Central memory CD8-positive, alpha-beta T cell (primary cell): ENCODE data around the gene BMP3.
A peak's percentile ranks its signal among the peaks of the same experiment; 100 is the strongest.

Source experiments
- ATAC-seq: fragments of 150-1000 bp; cut with Tn5 transposase; replicated peaks from 2 replicates; pipeline ENCODE4 v1.10.0; 2022; ENCODE audit warnings: mild to moderate bottlenecking, moderate FRiP score, moderate number of reproducible peaks; ENCODE audit not compliant: poor library complexity, severe bottlenecking; ENCODE audit errors: extremely low read depth
- DNase-seq, 2 donors: peaks; one replicate each; pipeline ENCODE4 v3.0.0; 2021; ENCODE audit warnings: low spot score in 2 of 2
- H3K27ac Mint-ChIP-seq: one replicate; pipeline ENCODE4 v1.8.0; 2022; ENCODE audit warnings: low read depth, mild to moderate bottlenecking, moderate library complexity, mixed read lengths
- H3K27me3 Mint-ChIP-seq: one replicate; pipeline ENCODE4 v1.8.0; 2022; ENCODE audit warnings: mixed read lengths
- H3K36me3 Mint-ChIP-seq: one replicate; pipeline ENCODE4 v1.8.0; 2022; ENCODE audit warnings: mild to moderate bottlenecking, moderate library complexity, mixed read lengths; ENCODE audit not compliant: insufficient read depth
- H3K4me1 Mint-ChIP-seq: one replicate; pipeline ENCODE4 v1.8.0; 2022; ENCODE audit warnings: mixed read lengths
- H3K4me3 Mint-ChIP-seq: one replicate; pipeline ENCODE4 v1.8.0; 2022; ENCODE audit warnings: mild to moderate bottlenecking, moderate library complexity, mixed read lengths
- H3K9me3 Mint-ChIP-seq: one replicate; pipeline ENCODE4 v1.8.0; 2022; ENCODE audit warnings: mixed read lengths

The BMP3 gene

DNA sequence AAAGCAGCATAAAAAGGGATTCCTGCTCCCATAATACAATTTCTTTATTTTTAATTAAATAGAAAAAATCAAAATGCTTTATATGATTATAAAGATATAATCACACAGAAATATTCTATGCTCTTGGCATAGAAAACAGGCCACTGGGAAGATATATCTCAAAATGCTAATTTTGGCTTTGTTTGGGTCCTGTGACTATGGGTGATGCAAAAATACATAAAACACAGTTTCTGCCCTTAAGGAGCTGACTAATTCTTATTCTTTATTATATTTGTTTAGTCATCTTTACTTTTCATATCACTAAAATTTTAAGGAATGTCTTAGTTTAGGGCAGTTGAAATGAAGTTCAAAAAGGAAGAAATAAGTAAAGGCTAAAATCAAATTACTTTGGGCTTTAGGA is 7.0 kb upstream of the BMP3 start:
- no peak overlapping the region for H3K27ac Mint-ChIP-seq
- ATAC-seq (no peak), DNase-seq (no peak)
- H3K9me3 Mint-ChIP-seq: no peaks in the 10 kb centered on the region
- H3K27me3 Mint-ChIP-seq: peaks cover 52% of the 10 kb centered on the region
- no peak overlapping the region for H3K4me3 Mint-ChIP-seq
- no peaks in the 10 kb centered on the region for H3K4me1 Mint-ChIP-seq
- no peaks in the 10 kb centered on the region for H3K36me3 Mint-ChIP-seq

- Mint-ChIP-seq H3K9me3 (no peaks in the 10 kb centered on the region), H3K27ac (no peak overlapping the region), H3K27me3 (peaks cover 80% of the 10 kb centered on the region), H3K4me1 (peaks cover 16% of the 10 kb centered on the region), H3K4me3 (peak overlapping the region; percentile 70), H3K36me3 (no peaks in the 10 kb centered on the region)
- ATAC-seq (no peak), DNase-seq (no peak)
These were observed 678 bp downstream of the BMP3 start for GRCh38 chr4:81030981-81031791.

DNA sequence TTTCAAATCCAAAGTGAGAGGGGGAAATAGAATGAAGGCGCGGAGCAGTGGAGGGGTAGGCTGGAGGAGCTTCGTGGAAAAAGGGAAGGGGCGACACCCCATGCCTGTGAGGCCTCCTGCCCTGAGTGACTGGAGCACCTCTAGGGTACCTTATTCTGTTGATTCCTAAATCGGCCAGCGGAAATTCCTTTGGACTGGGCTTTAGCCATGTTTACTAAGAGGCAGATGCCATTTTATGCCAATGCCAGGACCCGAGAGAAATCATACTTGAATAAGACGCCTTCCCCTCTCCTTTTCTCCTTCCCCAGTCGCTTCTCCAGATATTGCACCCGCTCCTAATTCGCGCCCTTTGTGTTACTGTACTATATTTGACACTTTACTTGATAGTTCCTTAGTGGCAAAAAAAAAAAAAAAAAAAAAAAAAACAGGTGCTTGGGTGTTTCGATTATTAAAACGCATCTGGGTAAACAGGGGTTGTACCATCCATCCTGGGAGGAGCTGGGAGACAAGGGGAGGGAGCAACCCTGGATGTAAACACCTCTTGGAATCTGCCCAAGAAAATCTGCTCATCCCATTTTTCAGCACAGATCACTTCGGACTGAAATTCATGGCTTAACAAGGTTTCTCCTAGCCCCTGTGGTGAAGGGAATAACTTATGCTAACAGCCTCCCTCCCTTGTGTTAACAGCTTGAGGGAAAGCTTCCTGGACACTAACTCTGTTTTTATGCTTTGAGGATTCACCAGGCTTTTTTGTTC is 1.5 kb downstream of the BMP3 start:
- no peak overlapping the region for H3K27ac Mint-ChIP-seq
- H3K27me3 Mint-ChIP-seq: peaks cover 72% of the 10 kb centered on the region
- H3K9me3 Mint-ChIP-seq: no peaks in the 10 kb centered on the region
- no peak for DNase-seq
- peak overlapping the region; percentile 43 for H3K4me3 Mint-ChIP-seq
- peaks cover 16% of the 10 kb centered on the region for H3K4me1 Mint-ChIP-seq
- H3K36me3 Mint-ChIP-seq: no peaks in the 10 kb centered on the region
- ATAC-seq: no peak

- DNase-seq (no peak), ATAC-seq (no peak)
- Mint-ChIP-seq H3K4me1 (peaks cover 16% of the 10 kb centered on the region), H3K27ac (no peak overlapping the region), H3K4me3 (no peak overlapping the region), H3K36me3 (no peaks in the 10 kb centered on the region), H3K27me3 (peaks cover 64% of the 10 kb centered on the region), H3K9me3 (no peaks in the 10 kb centered on the region)
These were observed 2.5 kb downstream of the BMP3 start for GRCh38 chr4:81032771-81033684.

- ATAC-seq: no peak
These were observed 8.3 kb downstream of the BMP3 start for GRCh38 chr4:81038636-81039350.

GRCh38 chr4:81039351-81039972 is 9.0 kb downstream of the BMP3 start:
- Mint-ChIP-seq H3K9me3 (no peaks in the 10 kb centered on the region), H3K4me3 (no peak overlapping the region), H3K4me1 (no peaks in the 10 kb centered on the region), H3K27me3 (peaks cover 35% of the 10 kb centered on the region), H3K27ac (no peak overlapping the region), H3K36me3 (no peaks in the 10 kb centered on the region)
- ATAC-seq (no peak), DNase-seq (no peak)

More at GRCh38 chr4:81038636-81039350, 8.3 kb downstream of the BMP3 start:
- H3K27ac Mint-ChIP-seq: no peak overlapping the region
- no peaks in the 10 kb centered on the region for H3K36me3 Mint-ChIP-seq
- H3K4me1 Mint-ChIP-seq: no peaks in the 10 kb centered on the region
- no peak for DNase-seq
- no peaks in the 10 kb centered on the region for H3K9me3 Mint-ChIP-seq
- no peak overlapping the region for H3K4me3 Mint-ChIP-seq
- peaks cover 35% of the 10 kb centered on the region for H3K27me3 Mint-ChIP-seq

DNA sequence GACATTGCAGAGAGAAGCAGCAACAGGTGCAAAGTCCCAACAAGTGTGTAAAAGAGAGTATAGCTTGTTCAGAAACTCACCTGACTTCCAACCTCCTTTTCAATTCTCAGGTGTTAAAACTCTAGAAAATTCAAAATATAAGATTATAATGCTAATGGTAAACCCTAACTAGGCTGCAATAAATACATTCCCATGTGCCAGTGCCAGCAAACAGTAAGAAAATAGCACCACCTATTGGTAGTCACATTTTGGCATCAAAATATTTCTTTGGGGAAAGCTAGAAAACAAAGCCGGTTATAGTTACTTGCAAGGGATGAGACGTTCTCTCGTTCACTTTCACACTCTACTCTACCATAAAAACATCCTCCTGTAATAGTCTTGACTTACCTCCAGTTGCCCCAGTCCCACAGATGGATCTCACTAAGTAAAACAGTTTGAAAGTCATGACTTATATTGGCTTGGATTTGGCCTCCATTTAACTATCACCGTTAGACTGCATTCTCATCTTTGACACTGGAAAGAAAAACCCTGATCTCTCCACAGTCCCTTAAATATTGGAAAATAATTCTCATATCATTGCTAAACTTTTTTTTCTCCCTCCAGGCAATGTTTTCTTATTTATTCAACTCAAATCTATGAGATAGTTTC is 9.6 kb downstream of the BMP3 start:
- H3K27me3 Mint-ChIP-seq: peaks cover 41% of the 10 kb centered on the region
- no peak overlapping the region for H3K27ac Mint-ChIP-seq
- ATAC-seq: no peak
- no peaks in the 10 kb centered on the region for H3K9me3 Mint-ChIP-seq
- no peaks in the 10 kb centered on the region for H3K4me1 Mint-ChIP-seq
- DNase-seq: no peak
- H3K4me3 Mint-ChIP-seq: no peak overlapping the region
- no peaks in the 10 kb centered on the region for H3K36me3 Mint-ChIP-seq

GRCh38 chr4:81042578-81043365 is 12.3 kb downstream of the BMP3 start:
- DNase-seq (no peak), ATAC-seq (no peak)
- no peaks in the 10 kb centered on the region for H3K4me1 Mint-ChIP-seq
- H3K27me3 Mint-ChIP-seq: peaks cover 55% of the 10 kb centered on the region
- H3K4me3 Mint-ChIP-seq: no peak overlapping the region
- no peaks in the 10 kb centered on the region for H3K36me3 Mint-ChIP-seq
- no peak overlapping the region for H3K27ac Mint-ChIP-seq
- no peaks in the 10 kb centered on the region for H3K9me3 Mint-ChIP-seq

DNA sequence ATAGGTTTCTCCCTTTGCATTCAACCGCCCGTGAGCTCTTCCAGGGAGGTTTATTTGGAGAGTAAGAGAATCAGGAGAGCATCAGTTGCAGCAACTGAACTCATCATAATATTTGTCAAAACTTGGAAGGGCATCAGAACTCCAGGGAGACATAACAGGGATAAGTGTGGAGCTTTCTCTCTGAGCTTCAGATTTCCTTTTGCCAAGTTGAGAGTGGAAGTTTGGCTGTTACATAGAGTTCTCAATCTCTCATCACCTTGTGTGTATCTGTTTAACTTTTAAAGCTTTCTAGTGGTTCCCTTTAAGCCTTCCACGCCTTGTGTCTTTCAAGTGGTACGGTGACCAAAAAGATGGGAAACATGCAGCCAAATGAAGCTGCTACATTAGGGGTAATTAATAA is 18.8 kb downstream of the BMP3 start:
- peaks cover 33% of the 10 kb centered on the region for H3K27me3 Mint-ChIP-seq
- ATAC-seq (no peak), DNase-seq (no peak)
- H3K4me1 Mint-ChIP-seq: no peaks in the 10 kb centered on the region
- no peaks in the 10 kb centered on the region for H3K9me3 Mint-ChIP-seq
- no peaks in the 10 kb centered on the region for H3K36me3 Mint-ChIP-seq
- H3K4me3 Mint-ChIP-seq: no peak overlapping the region
- no peak overlapping the region for H3K27ac Mint-ChIP-seq

DNA sequence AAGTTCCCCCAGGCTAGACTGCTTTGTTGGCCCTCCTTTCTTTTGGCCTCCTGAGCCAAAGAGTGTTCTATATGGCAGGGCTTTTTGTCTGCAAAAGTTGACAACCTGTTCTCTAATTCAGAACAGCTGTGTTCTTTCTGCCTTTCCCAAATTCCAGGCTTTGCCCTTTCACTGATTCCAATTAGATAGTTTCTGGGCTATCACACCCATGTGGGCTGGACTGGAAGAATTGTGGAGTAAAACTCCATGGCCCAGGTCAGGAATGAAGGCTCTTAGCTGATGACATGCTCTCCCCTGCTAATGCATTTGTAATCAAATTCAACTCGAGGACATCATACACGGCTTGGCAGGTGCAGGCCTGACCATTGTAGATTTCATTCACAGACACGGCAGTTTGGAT is 19.4 kb downstream of the BMP3 start:
- ATAC-seq (no peak), DNase-seq (no peak)
- Mint-ChIP-seq H3K4me1 (no peaks in the 10 kb centered on the region), H3K27me3 (peaks cover 33% of the 10 kb centered on the region), H3K4me3 (no peak overlapping the region), H3K36me3 (no peaks in the 10 kb centered on the region), H3K27ac (no peak overlapping the region), H3K9me3 (no peaks in the 10 kb centered on the region)
